Keratinocyte (primary cell): ENCODE results near the gene PHACTR1.

Experiments
- EZH2 ChIP-seq: IDR thresholded peaks from one replicate; pipeline ENCODE4 v1.6.1; 2012; ENCODE audit warnings: inconsistent platforms, mild to moderate bottlenecking, low read length, moderate library complexity
- TF ChIP-seq, protein P1 (sequence below), 3 experiments: IDR thresholded peaks in 1 of 3; conservative IDR thresholded peaks in 1 of 3; optimal IDR thresholded peaks in 1 of 3; 2 replicates in 2 of 3; 3 replicates in 1 of 3; pipeline versions ENCODE3 to v1.5.1; 2011; ENCODE audit warnings: low read length in 3 of 3, mild to moderate bottlenecking in 3 of 3, moderate library complexity in 2 of 3, control low read depth in 1 of 3, inconsistent platforms in 1 of 3; ENCODE audit not compliant: insufficient read depth in 2 of 3; ENCODE audit errors: extremely low read depth in 1 of 3

DNA sequence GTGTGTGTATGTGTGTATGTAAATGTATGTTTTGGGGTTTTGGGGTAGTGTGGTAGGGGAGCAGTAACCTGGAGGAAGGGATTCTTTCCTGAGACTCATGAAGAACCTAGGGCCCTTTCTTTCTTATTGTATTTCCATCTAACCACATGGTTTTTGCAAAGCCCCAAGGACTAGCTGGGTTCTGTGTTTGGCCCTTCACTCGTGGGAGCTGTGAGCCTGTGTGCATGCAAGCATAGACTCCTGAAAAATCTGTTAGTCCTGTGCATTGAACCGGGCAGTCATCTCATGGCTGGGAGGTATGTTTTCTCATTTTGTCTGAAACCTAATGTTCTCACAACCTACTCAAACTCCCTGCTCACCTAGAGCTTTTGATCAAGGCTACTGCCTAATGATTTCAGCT, 219.1 kb downstream of the PHACTR1 start:
- TF ChIP-seq, protein P1, sequence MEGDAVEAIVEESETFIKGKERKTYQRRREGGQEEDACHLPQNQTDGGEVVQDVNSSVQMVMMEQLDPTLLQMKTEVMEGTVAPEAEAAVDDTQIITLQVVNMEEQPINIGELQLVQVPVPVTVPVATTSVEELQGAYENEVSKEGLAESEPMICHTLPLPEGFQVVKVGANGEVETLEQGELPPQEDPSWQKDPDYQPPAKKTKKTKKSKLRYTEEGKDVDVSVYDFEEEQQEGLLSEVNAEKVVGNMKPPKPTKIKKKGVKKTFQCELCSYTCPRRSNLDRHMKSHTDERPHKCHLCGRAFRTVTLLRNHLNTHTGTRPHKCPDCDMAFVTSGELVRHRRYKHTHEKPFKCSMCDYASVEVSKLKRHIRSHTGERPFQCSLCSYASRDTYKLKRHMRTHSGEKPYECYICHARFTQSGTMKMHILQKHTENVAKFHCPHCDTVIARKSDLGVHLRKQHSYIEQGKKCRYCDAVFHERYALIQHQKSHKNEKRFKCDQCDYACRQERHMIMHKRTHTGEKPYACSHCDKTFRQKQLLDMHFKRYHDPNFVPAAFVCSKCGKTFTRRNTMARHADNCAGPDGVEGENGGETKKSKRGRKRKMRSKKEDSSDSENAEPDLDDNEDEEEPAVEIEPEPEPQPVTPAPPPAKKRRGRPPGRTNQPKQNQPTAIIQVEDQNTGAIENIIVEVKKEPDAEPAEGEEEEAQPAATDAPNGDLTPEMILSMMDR (optimal IDR thresholded peaks at IDR 0.05 in 1 of 3, IDR thresholded peaks at IDR 0.05 in 1 of 3, conservative IDR thresholded peaks at IDR 0.05 in 1 of 3; ENCODE audit: extremely low read depth in 1 of 3, insufficient read depth in 2 of 3, low read length in 3 of 3): no peak
- TF ChIP-seq EZH2: no peak
